Activated T-cell treated with anti-CD3 and anti-CD28 coated beads, Interleukin-2, amount 50 U/mL, for 72 hours (primary cell): ENCODE measurements around the gene TSPAN8. TPM values are rescaled to one million over a fixed set of nuclear protein-coding genes. Genes with fewer than 3 reads are reported as not detected.
"Not testable (repeated sequence)": the region's sequence is repeated elsewhere in the genome, so short reads cannot be mapped to it uniquely, and the experiment has no call there.

ENCODE experiments used
- ATAC-seq, 2 donors: fragments of 150-1000 bp; cut with Tn5 transposase; replicated peaks in 1 of 2; 2 replicates each; pipeline ENCODE4 v1.10.0; 2021; ENCODE audit warnings: moderate library complexity in 2 of 2, mild to moderate bottlenecking in 1 of 2
- DNase-seq, 2 donors: peaks; one replicate each; pipeline ENCODE4 v3.0.0; 2021 to 2022; ENCODE audit warnings: mixed read lengths in 1 of 2
- H3K27ac Mint-ChIP-seq: one replicate; pipeline ENCODE4 v1.8.0; 2022; ENCODE audit warnings: mild to moderate bottlenecking, moderate library complexity, mixed read lengths
- H3K27me3 Mint-ChIP-seq: one replicate; pipeline ENCODE4 v1.8.0; 2022; ENCODE audit warnings: low read depth, mixed read lengths
- H3K36me3 Mint-ChIP-seq, 2 donors: one replicate each; pipeline ENCODE4 v1.8.0; 2022; ENCODE audit warnings: mixed read lengths in 2 of 2, mild to moderate bottlenecking in 1 of 2; ENCODE audit not compliant: insufficient read depth in 2 of 2
- H3K4me1 Mint-ChIP-seq: one replicate; pipeline ENCODE4 v1.8.0; 2022; ENCODE audit warnings: low read depth, mixed read lengths
- H3K4me3 Mint-ChIP-seq, 2 donors: one replicate each; pipeline ENCODE4 v1.8.0; 2022; ENCODE audit warnings: mild to moderate bottlenecking in 2 of 2, mixed read lengths in 2 of 2, moderate library complexity in 2 of 2
- H3K9me3 Mint-ChIP-seq, 2 donors: one replicate each; pipeline ENCODE4 v1.8.0; 2022; ENCODE audit warnings: mixed read lengths in 2 of 2
- total RNA-seq, 2 donors: library from RNA; stranded (reverse); gene quantifications; one replicate each; pipeline ENCODE4 v1.2.3, GENCODE V29; 2022

The TSPAN8 gene
- total RNA-seq, 2 donors from 2014 or later: not detected

- no peak for ATAC-seq
- Mint-ChIP-seq H3K9me3 (peaks cover 0 to 4% of the 10 kb centered on the region in 2 donors), H3K4me3 (no peak overlapping the region), H3K4me1 (no peaks in the 10 kb centered on the region), H3K36me3 (no peaks in the 10 kb centered on the region), H3K27ac (no peak overlapping the region), H3K27me3 (no peaks in the 10 kb centered on the region)
- DNase-seq: no peak
These were observed 20.4 kb upstream of the TSPAN8 start for GRCh38 chr12:71178162-71178561.

GRCh38 chr12:71174825-71175224 lies 17.0 kb upstream of the TSPAN8 start:
- ATAC-seq (no peak), DNase-seq (no peak)
- Mint-ChIP-seq H3K4me1 (no peaks in the 10 kb centered on the region), H3K27ac (no peak overlapping the region), H3K36me3 (no peaks in the 10 kb centered on the region), H3K9me3 (peaks cover 0 to 4% of the 10 kb centered on the region in 2 donors), H3K4me3 (no peak overlapping the region), H3K27me3 (no peaks in the 10 kb centered on the region)

GRCh38 chr12:71174146-71174545 lies 16.3 kb upstream of the TSPAN8 start:
- no peaks in the 10 kb centered on the region for H3K27me3 Mint-ChIP-seq
- no peak overlapping the region for H3K4me3 Mint-ChIP-seq

DNA sequence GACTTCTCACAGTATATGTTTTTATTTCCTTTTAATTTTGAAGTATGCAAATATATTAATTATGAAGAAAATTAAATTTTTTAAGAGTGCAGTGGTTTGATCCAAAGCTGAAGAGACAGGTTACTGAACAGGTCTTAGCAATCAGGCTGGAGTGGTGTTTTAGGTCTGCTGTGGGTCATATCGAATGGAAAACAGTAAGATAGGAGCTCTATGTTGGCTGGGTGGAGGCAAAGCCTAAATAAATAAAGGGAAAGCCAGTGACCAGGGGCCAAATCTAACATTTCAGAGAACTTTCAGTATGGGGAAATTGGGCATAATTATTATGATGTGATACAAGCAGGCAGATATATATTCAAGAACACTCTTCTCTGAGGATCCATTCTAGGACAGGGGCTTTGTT lies 12.7 kb upstream of the TSPAN8 start:
- DNase-seq (no peak), ATAC-seq (no peak)
- Mint-ChIP-seq H3K4me1 (no peaks in the 10 kb centered on the region), H3K9me3 (peaks cover 5 to 10% of the 10 kb centered on the region in 2 donors), H3K4me3 (no peak overlapping the region), H3K36me3 (peaks cover 0 to 1% of the 10 kb centered on the region in 2 donors), H3K27ac (no peak overlapping the region), H3K27me3 (no peaks in the 10 kb centered on the region)

More at GRCh38 chr12:71174146-71174545, 16.3 kb upstream of the TSPAN8 start:
- H3K27ac Mint-ChIP-seq: no peak overlapping the region
- DNase-seq: no peak
- peaks cover 0 to 4% of the 10 kb centered on the region in 2 donors for H3K9me3 Mint-ChIP-seq
- no peak for ATAC-seq
- no peaks in the 10 kb centered on the region for H3K36me3 Mint-ChIP-seq
- H3K4me1 Mint-ChIP-seq: no peaks in the 10 kb centered on the region

DNA sequence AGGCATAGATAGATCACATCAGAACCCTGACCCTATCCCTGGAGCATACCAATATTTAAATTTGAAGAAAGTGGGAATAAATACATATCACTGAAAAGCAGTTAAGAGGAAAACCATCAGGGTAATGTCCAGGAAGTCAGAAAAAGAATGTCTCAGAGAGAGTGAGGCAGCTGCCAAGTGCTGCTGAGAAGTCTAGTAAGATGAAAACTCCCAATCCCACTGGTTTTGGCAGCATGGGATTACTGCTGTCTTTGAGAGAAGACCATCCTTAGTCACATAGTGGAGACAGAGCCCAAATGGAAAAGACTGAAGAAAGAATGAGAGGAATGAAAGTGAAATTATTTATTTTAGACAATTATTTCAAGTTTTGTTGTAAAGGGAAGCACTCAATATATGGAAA lies 11.5 kb upstream of the TSPAN8 start:
- Mint-ChIP-seq H3K36me3 (peaks cover 0 to 1% of the 10 kb centered on the region in 2 donors), H3K27me3 (no peaks in the 10 kb centered on the region), H3K4me3 (no peak overlapping the region), H3K9me3 (peaks cover 5 to 10% of the 10 kb centered on the region in 2 donors), H3K27ac (no peak overlapping the region), H3K4me1 (no peaks in the 10 kb centered on the region)
- no peak for DNase-seq
- no peak for ATAC-seq

DNA sequence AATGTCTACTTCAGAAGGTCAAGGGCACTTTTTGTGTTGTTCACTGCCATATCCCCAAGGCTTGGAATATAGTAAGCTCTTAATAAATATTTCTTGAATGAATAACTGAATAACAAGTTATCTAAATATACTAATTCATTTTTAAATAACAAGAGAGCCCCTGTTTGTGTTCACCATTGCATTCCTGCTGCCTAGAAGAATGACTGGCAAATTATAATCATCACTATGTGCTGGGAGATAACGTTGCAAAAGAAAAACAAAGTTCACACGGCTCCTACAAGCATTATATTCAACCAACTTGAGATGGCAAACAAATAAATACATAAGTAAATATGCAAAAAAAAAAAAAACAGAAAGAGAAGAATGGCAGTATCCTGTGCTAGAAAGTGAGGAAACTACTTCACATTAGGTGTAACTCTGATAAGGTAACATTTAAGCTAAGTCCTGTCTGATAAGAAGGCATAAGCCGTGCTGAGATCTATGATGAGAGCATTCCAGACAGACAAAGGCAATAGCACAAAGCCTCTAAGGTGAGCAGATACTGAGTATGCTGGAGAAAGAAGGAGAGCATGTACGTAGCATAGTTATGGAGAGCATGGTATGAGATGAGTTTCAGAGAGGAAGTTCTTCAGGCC lies 9.2 kb upstream of the TSPAN8 start:
- Mint-ChIP-seq H3K27ac (no peak overlapping the region), H3K36me3 (peaks cover 0 to 1% of the 10 kb centered on the region in 2 donors), H3K4me3 (no peak overlapping the region), H3K27me3 (no peaks in the 10 kb centered on the region), H3K4me1 (no peaks in the 10 kb centered on the region), H3K9me3 (peaks cover 5 to 10% of the 10 kb centered on the region in 2 donors)
- DNase-seq (no peak), ATAC-seq (no peak)

DNA sequence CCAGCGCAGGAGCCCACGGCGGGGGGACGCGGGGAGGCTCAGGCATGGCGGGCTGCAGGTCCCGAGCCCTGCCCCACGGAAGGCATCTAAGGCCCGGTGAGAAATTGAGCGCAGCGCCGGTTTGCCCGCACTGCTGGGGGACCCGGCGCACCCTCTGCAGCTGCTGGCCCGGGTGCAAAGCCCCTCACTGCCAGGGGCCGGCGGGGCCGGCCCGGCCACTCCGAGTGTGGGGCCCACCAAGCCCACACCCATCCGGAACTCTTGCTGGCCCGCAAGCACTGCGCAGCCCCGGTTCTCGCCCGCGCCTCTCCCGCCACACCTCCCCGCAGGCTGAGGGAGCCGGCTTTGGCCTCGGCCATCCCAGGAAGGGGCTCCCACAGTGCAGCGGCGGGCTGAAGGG lies 8.5 kb upstream of the TSPAN8 start:
- no peak for DNase-seq
- Mint-ChIP-seq H3K4me3 (no peak overlapping the region), H3K36me3 (peaks cover 0 to 1% of the 10 kb centered on the region in 2 donors), H3K9me3 (peaks cover 5 to 10% of the 10 kb centered on the region in 2 donors), H3K27me3 (no peaks in the 10 kb centered on the region), H3K27ac (no peak overlapping the region), H3K4me1 (no peaks in the 10 kb centered on the region)
- ATAC-seq: no peak

DNA sequence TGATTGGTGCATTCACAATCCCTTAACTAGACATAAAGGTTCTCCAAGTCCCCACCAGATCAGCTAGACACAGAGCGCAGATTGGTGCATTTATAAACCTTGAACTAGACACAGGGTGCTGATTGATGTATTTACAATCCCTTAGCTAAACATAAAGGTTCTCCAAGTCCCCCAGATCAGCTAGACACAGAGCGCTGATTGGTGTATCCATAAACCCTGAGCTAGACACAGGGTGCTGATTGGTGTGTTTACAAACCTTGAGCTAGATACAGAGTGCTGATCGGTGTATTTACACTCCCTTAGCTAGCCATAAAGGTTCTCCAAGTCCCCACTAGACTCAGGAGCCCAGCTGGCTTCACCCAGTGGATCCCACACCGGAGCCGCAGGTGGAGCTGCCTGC lies 8.0 kb upstream of the TSPAN8 start:
- not testable (repeated sequence) for H3K27ac Mint-ChIP-seq, ATAC-seq, H3K36me3 Mint-ChIP-seq, H3K9me3 Mint-ChIP-seq, H3K27me3 Mint-ChIP-seq, DNase-seq, H3K4me3 Mint-ChIP-seq, H3K4me1 Mint-ChIP-seq

DNA sequence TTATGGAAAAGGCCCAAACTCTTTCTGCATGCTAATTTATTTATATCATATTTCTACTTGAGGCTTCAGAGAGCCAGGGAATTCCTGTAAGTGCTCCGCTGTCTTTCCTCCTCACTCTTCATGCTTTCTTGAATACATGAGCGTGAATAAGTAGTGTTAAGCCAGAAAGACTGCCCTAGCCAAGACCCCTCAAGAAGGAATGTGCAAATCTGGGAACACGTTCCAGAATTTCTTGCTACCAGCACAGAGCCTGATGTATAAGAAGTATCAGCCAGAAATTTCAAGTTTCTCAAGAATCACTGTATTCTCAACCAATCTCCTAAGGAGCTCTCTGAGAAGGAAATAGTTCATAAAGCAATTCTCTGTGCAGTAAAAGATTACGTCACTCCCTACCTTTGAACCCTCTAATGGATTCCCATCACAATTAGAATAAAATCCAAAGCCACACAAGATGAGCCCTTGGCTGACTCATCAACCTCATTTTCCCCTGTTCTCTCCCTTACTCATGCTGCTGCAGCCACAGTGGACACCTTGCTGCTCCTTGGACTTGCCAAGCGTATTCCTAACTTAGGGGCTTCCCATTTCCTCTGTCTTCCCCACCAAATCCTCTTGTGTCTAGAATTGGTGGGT lies 6.9 kb upstream of the TSPAN8 start:
- ATAC-seq (no peak), DNase-seq (no peak)
- no peak overlapping the region for H3K4me3 Mint-ChIP-seq
- no peaks in the 10 kb centered on the region for H3K4me1 Mint-ChIP-seq
- H3K27ac Mint-ChIP-seq: no peak overlapping the region
- H3K36me3 Mint-ChIP-seq: peaks cover 0 to 1% of the 10 kb centered on the region in 2 donors
- H3K27me3 Mint-ChIP-seq: no peaks in the 10 kb centered on the region
- peaks cover 5 to 10% of the 10 kb centered on the region in 2 donors for H3K9me3 Mint-ChIP-seq

DNA sequence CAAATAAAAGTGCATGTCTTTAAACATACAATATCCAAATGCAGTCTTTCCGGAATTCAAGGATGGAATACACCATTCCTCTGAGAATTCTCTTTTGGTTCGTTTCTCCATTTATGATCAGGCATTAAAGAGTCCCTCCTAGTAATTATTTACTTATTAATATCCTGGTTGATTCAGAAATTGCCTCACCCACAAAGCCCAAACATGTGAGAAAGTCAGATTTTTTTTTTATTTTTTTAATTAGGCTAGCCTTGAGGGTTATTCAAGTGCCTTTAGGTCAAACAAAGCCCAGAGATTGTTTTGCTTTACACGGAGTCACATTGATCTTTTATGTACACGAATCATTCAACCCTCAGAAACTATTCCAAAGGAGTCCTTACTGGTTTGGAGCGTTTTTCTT lies 6.4 kb upstream of the TSPAN8 start:
- ATAC-seq (no peak), DNase-seq (no peak)
- no peak overlapping the region for H3K4me3 Mint-ChIP-seq
- H3K4me1 Mint-ChIP-seq: no peaks in the 10 kb centered on the region
- H3K36me3 Mint-ChIP-seq: peaks cover 0 to 1% of the 10 kb centered on the region in 2 donors
- H3K27me3 Mint-ChIP-seq: no peaks in the 10 kb centered on the region
- peaks cover 5 to 10% of the 10 kb centered on the region in 2 donors for H3K9me3 Mint-ChIP-seq
- no peak overlapping the region for H3K27ac Mint-ChIP-seq

- no peaks in the 10 kb centered on the region for H3K4me1 Mint-ChIP-seq
- no peaks in the 10 kb centered on the region for H3K27me3 Mint-ChIP-seq
- no peak overlapping the region for H3K27ac Mint-ChIP-seq
- H3K9me3 Mint-ChIP-seq: peaks cover 5 to 7% of the 10 kb centered on the region in 2 donors
- DNase-seq: no peak
- no peak for ATAC-seq
- H3K4me3 Mint-ChIP-seq: no peak overlapping the region
- H3K36me3 Mint-ChIP-seq: peaks cover 0 to 1% of the 10 kb centered on the region in 2 donors
These were observed 5.3 kb upstream of the TSPAN8 start for GRCh38 chr12:71162832-71163763.

GRCh38 chr12:71161591-71161990 lies 3.8 kb upstream of the TSPAN8 start:
- no peak for ATAC-seq

GRCh38 chr12:71160585-71160984 lies 2.8 kb upstream of the TSPAN8 start:
- no peak for DNase-seq
- Mint-ChIP-seq H3K27ac (no peak overlapping the region), H3K4me3 (no peak overlapping the region), H3K36me3 (no peaks in the 10 kb centered on the region), H3K4me1 (no peaks in the 10 kb centered on the region), H3K9me3 (no peaks in the 10 kb centered on the region), H3K27me3 (no peaks in the 10 kb centered on the region)
- ATAC-seq: no peak

More at GRCh38 chr12:71161591-71161990, 3.8 kb upstream of the TSPAN8 start:
- Mint-ChIP-seq H3K27ac (no peak overlapping the region), H3K4me1 (no peaks in the 10 kb centered on the region), H3K4me3 (no peak overlapping the region), H3K27me3 (no peaks in the 10 kb centered on the region), H3K36me3 (no peaks in the 10 kb centered on the region), H3K9me3 (peaks cover 0 to under 1% of the 10 kb centered on the region in 2 donors)
- no peak for DNase-seq
